Endodermal cell (in vitro differentiated cells): ENCODE results near the gene STAT6. TPM values are rescaled to one million over a fixed set of nuclear protein-coding genes. Genes with fewer than 3 reads are reported as not detected.
A peak's percentile ranks its signal among the peaks of the same experiment; 100 is the strongest.
"Not testable (repeated sequence)": the region's sequence is repeated elsewhere in the genome, so short reads cannot be mapped to it uniquely, and the experiment has no call there.

Experiments
- DNase-seq: peaks from one replicate; pipeline ENCODE4 v3.0.0-alpha.2; 2017
- H3K27ac ChIP-seq: 2 replicates; pipeline ENCODE4 v1.5.1; 2013; ENCODE audit warnings: mild to moderate bottlenecking, low read depth, low read length, moderate library complexity
- H3K27me3 ChIP-seq: 2 replicates; pipeline ENCODE4 v1.6.1; 2013; ENCODE audit warnings: mild to moderate bottlenecking, low read length, moderate library complexity; ENCODE audit not compliant: insufficient read depth, control insufficient read depth, poor library complexity, severe bottlenecking
- H3K36me3 ChIP-seq: 2 replicates; pipeline ENCODE4 v1.7.0; 2013; ENCODE audit warnings: mild to moderate bottlenecking, low read length, moderate library complexity; ENCODE audit not compliant: control insufficient read depth, insufficient read depth
- H3K4me1 ChIP-seq: one replicate; pipeline ENCODE4 v1.7.0; 2013; ENCODE audit warnings: low read length; ENCODE audit not compliant: control insufficient read depth, insufficient read depth
- H3K4me3 ChIP-seq: 2 replicates; pipeline ENCODE4 v1.5.1; 2013; ENCODE audit warnings: mild to moderate bottlenecking, low read length, moderate library complexity
- H3K9ac ChIP-seq: 2 replicates; pipeline ENCODE4 v1.6.1; 2013; ENCODE audit warnings: mild to moderate bottlenecking, low read length, moderate library complexity; ENCODE audit not compliant: poor library complexity, severe bottlenecking; ENCODE audit errors: extremely low read depth
- H3K9me3 ChIP-seq: 2 replicates; pipeline ENCODE4 v1.6.1; 2013; ENCODE audit warnings: mild to moderate bottlenecking, low read length, moderate library complexity; ENCODE audit not compliant: control insufficient read depth
- H3K27ac Mint-ChIP-seq: 2 replicates; pipeline ENCODE4 v1.8.0; 2020; ENCODE audit warnings: mixed read lengths
- H3K27me3 Mint-ChIP-seq: 2 replicates; pipeline ENCODE4 v1.8.0; 2021; ENCODE audit warnings: mild to moderate bottlenecking, mixed read lengths; ENCODE audit not compliant: insufficient read depth
- H3K36me3 Mint-ChIP-seq: 2 replicates; pipeline ENCODE4 v1.8.0; 2020; ENCODE audit warnings: low read depth, mixed read lengths
- H3K4me1 Mint-ChIP-seq: 2 replicates; pipeline ENCODE4 v1.8.0; 2020; ENCODE audit warnings: mixed read lengths
- H3K4me3 Mint-ChIP-seq: 2 replicates; pipeline ENCODE4 v1.8.0; 2020; ENCODE audit warnings: mild to moderate bottlenecking, moderate library complexity, mixed read lengths
- H3K9me3 Mint-ChIP-seq: 2 replicates; pipeline ENCODE4 v1.8.0; 2020; ENCODE audit warnings: mild to moderate bottlenecking, mixed read lengths
- CTCF ChIP-seq: fragments of 200-600 bp; sonication (generic); conservative IDR thresholded peaks from 2 replicates; pipeline ENCODE4 v1.5.0; 2021; ENCODE audit warnings: antibody characterized with exemption, mild to moderate bottlenecking
- WGBS, 2 experiments: methylation state at CpG; one replicate each; pipeline versions ENCODE4 v1.1.5 to v1.1.7; 2013; ENCODE audit warnings: missing lambda C conversion rate in 2 of 2, mixed read lengths in 1 of 2; ENCODE audit not compliant: insufficient coverage in 1 of 2, insufficient read length in 1 of 2; 5-methylcytosine and 5-hydroxymethylcytosine counted together
- total RNA-seq, 2 donors: library from RNA; stranded (reverse); fragmentation: NEBNext Ultra II Directional in 1 of 2; extraction: Animal tissue kit (Norgen Biotek cat#: 25700) in 1 of 2; gene quantifications; 2 replicates in 1 of 2; 3 replicates in 1 of 2; pipeline ENCODE4 v1.2.1, GENCODE V29; 2021

STAT6 gene
- total RNA-seq, 2 donors from 2014 or later: 60.2 to 102 TPM

GRCh38 chr12:57123813-57124212 is 12.7 kb upstream of the STAT6 start:
- Histone ChIP-seq H3K4me3 (no peak overlapping the region), H3K9ac (no peak overlapping the region), H3K27me3 (no peaks in the 10 kb centered on the region), H3K9me3 (no peaks in the 10 kb centered on the region), H3K27ac (no peak overlapping the region), H3K4me1 (no peaks in the 10 kb centered on the region), H3K36me3 (no peaks in the 10 kb centered on the region)
- no peak overlapping the region for H3K27ac Mint-ChIP-seq
- H3K4me3 Mint-ChIP-seq: no peak overlapping the region
- peak; percentile 35 for DNase-seq
- WGBS, 2 experiments: 65% methylated on average over 2 of the region's 2 CpGs; no CpG with 5 or more reads in 1 of the 2 experiments
- peaks cover 5% of the 10 kb centered on the region for H3K4me1 Mint-ChIP-seq
- TF ChIP-seq CTCF: no peak
- peaks cover 2% of the 10 kb centered on the region for H3K9me3 Mint-ChIP-seq
- H3K36me3 Mint-ChIP-seq: no peaks in the 10 kb centered on the region
- H3K27me3 Mint-ChIP-seq: peaks cover 15% of the 10 kb centered on the region

DNA sequence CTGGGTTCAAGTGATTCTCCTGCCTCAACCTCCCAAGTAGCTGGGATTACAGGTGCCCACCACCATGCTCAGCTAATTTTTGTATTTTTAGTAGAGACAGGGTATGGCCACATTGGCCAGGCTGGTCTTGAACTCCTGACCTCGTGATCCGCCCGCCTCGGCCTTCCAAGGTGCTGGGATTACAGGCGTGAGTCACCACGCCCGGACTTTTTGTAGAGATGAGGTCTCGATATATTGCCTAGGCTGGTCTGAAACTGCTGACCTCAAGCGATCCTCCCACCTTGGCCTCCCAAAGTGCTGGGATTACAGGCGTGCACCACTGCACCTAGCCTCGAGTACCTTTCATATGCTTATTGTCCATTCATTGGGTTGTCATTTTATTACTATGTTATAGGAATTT is 9.6 kb upstream of the STAT6 start:
- not testable (repeated sequence) for H3K4me1 Mint-ChIP-seq, H3K4me1 ChIP-seq, H3K27me3 Mint-ChIP-seq, H3K27ac ChIP-seq, H3K36me3 Mint-ChIP-seq, DNase-seq, H3K36me3 ChIP-seq, H3K27me3 ChIP-seq, H3K9ac ChIP-seq, H3K4me3 ChIP-seq, H3K9me3 ChIP-seq, H3K27ac Mint-ChIP-seq, H3K9me3 Mint-ChIP-seq, H3K4me3 Mint-ChIP-seq
- WGBS, 2 experiments: 89 to 94% methylated on average over 10 of the region's 11 CpGs

DNA sequence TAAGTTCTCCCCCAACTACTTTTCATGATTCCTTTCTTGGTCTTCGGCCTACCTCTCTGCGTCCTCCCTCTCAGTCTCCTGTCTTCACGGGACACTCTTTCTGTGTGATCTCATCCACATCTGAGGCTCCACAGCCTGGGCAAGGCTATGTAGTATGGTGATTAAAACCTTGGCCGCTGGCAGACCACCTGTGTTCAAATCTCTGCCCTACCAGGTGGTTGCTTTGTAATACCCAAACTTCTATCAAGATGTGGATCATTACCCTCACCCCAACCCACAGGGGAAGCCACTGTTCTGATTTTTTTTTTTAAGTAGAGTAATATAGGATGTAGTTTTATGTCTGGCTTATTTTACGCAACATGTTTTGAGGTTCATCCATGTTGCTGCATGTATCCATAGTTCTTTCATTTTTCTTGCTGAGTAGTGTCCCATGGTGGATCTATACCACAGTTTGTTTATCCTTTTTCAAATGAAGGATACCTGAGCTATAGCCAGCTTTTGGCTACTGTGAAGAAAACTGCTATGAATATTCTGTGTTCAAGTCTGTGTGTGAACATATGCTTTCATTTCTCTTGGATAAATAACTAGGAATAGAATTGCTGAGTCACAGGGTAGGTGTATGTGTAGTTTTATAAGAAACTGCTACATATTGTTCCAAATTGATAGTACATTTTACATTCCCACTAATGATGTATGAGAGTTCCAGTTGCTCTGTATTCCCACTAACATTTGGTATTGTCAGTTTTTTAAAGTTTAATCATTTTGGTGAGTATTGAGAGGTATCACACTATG is 8.3 kb upstream of the STAT6 start:
- DNase-seq: no peak
- TF ChIP-seq CTCF: no peak
- Histone ChIP-seq H3K4me3 (no peak overlapping the region), H3K4me1 (no peaks in the 10 kb centered on the region), H3K36me3 (no peaks in the 10 kb centered on the region), H3K9ac (no peak overlapping the region), H3K27ac (no peak overlapping the region), H3K9me3 (no peaks in the 10 kb centered on the region), H3K27me3 (no peaks in the 10 kb centered on the region)
- Mint-ChIP-seq H3K9me3 (peaks cover 2% of the 10 kb centered on the region), H3K4me1 (no peaks in the 10 kb centered on the region), H3K27me3 (peaks cover 5% of the 10 kb centered on the region), H3K4me3 (no peak overlapping the region), H3K27ac (no peak overlapping the region), H3K36me3 (no peaks in the 10 kb centered on the region)
- 91 to 92% methylated on average over 3 to 5 of the region's 5 CpGs for WGBS, 2 experiments
